Activated CD4-positive, CD25-positive, alpha-beta regulatory T cell treated with anti-CD3 and anti-CD28 coated beads, Interleukin-2, amount 50 U/mL, for 24 hours (primary cell): ENCODE data around the gene PHF1.

Source experiments
- ATAC-seq, 2 donors: fragments of 150-1000 bp; cut with Tn5 transposase; one replicate each; pipeline ENCODE4 v1.10.0; 2021; ENCODE audit warnings: mild to moderate bottlenecking in 1 of 2, moderate library complexity in 1 of 2

PHF1 gene

DNA sequence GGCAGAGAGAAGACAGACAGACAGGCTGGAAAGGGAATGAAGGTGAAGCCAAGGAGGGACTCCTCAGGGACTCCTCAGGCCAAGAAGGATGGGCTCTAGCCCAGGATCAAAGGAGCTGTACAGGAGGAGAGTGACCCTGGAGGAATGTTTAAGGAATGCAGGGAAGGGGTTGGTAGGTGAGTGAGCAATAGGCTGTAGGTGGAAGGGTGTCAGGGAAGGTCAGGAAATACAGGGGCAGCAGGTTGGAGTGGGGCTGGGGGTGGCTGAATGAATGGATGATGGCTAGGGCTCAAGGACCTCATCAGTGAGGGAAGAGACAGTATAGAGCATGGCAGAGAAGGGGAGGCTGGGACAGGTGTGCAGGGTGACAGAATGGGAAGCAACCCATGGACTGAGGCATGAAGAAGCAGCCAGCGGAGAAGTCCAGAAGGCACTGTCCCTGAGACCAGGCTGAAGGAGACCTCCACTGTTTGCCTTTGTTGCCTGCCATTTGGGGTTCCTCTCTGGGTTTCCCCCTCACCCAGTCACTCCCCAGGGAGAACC lies 22.3 kb downstream of the PHF1 start:
- no peak for ATAC-seq

DNA sequence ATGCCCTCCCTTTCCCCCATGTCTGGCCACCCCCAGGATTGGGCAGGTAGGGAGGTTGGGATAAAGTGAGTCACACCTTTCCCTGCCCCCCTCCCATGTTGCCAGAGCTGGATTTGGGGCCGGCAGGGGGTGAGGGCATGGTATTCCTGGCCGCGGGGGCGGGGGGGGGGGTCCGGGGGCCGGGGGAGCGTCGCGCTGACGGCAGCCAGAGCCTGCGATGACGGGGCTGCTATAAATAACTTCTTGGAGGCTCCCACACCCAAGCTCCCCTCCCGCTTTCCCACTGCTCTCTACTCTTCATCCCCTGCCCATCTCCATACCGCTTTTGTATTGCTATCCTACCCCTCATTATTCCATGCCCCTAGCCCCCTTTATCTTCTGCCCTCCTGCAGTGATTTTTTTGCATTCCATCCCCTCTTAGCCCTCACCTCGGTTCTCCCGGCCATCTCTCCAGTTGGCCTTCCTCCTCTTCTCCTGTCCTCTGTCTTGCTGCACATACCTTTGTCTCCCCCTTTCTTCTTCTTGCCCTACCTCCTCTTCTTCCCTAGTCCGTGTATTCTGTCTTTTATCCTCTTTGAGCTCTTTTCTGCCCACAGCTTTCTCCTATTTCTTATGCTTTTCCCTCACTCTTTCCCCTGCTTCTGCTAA lies 22.9 kb downstream of the PHF1 start:
- ATAC-seq = no peak

DNA sequence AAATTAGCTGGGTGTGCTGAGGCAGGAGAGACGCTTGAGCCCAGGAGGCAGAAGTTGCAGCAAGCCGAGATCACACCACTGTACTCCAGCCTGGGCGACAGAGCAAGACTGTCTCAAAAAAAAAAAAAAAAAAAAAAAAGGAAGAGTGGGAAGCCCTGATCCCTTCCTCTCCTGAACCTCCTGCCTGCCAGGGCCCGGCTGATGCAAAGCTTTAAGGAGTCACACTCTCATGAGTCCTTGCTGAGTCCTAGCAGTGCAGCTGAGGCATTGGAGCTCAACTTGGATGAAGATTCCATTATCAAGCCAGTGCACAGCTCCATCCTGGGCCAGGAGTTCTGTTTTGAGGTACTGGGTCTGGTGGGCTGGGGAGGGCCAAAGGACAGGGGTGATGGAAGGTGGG lies 24.1 kb downstream of the PHF1 start:
- ATAC-seq = no peak

DNA sequence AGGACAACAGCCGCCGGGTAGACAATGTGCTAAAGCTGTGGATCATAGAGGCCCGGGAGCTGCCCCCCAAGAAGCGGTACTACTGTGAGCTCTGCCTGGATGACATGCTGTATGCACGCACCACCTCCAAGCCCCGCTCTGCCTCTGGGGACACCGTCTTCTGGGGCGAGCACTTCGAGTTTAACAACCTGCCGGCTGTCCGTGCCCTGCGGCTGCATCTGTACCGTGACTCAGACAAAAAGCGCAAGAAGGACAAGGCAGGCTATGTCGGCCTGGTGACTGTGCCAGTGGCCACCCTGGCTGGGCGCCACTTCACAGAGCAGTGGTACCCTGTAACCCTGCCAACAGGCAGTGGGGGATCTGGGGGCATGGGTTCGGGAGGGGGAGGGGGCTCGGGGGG lies 26.9 kb downstream of the PHF1 start:
- ATAC-seq = no peak

DNA sequence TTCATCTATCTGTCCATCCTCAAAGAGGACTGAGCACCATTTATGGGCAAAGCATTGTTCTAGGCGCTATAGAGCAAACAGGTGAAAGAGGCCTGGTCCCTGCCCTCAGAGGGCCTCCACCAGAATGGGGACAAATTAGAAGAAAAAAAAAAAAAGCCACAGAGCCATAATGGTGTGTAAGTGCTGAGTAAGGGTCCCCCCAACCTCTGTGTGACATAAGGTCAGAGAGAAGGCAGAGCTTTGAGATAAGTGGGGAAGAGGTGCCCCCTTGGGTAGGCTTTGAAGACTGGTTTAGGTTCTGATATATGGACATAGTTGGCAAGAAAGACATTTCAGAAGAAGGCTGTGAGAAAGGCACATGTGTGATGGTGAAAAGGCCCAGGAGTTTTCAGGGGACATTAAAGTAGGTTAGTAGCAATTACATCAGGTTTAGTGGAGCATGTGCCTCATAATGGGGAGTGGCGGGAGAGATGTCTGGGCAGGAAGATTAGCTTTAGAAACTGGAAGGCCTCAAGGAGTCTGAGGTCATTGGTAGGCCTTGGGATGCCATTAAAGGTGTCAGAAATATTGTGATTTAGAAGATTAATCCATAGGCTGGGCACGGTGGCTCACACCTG lies 28.3 kb downstream of the PHF1 start:
- ATAC-seq = no peak

DNA sequence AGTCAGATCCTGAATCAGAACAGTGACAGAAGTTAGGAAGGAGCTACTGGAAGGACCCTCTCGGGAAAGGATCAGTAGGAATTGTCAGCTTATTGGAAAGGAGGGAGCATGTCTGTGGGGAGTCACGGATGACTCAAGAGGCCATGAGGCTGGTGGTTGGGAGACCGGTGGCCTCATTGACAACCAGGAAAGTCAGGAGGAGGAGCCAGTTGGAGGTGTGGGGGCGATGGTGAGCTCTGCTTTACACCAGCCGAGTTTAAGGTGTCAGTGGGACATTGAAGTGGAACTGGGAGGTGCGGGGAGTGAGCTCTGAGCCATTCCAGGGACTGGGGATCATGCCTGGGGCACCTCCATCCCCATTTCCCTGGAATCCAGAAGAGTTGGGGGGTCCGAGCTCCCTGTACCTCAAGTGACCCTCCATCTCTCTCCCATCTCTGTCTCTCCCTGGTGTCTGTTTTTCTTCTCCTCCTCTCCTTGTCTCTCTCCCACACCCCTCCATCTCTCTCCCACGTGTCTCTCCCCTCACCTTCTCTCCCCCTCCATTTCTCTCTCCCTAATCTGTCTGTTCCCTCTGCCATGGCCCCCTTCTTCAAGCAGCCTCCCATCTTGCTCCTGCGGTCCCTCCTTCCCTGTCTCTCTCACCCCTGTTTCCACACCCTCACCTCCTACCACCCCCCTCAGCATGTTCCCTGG lies 29.3 kb downstream of the PHF1 start:
- no peak for ATAC-seq

DNA sequence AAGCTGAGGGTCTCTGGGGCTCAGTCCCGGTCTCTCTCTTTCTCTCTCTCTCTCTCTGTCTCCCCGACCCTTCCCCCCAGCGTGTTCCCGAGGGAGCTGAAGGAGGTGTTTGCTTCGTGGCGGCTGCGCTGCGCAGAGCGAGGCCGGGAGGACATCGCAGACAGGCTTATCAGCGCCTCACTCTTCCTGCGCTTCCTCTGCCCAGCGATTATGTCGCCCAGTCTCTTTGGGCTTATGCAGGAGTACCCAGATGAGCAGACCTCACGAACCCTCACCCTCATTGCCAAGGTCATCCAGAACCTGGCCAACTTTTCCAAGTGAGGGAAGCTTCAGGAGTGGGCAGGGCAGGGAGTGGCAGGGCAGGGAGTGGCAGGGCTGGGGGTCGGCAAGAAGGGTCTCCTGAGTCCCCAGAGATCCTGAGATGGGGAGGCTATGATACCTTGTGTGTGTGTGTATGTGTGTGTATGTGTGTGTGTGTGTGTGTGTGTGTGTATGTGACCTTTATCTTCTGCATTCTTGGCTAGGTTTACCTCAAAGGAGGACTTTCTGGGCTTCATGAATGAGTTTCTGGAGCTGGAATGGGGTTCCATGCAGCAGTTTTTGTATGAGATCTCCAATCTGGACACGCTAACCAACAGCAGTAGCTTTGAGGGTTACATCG lies 30.0 kb downstream of the PHF1 start:
- ATAC-seq = no peak

DNA sequence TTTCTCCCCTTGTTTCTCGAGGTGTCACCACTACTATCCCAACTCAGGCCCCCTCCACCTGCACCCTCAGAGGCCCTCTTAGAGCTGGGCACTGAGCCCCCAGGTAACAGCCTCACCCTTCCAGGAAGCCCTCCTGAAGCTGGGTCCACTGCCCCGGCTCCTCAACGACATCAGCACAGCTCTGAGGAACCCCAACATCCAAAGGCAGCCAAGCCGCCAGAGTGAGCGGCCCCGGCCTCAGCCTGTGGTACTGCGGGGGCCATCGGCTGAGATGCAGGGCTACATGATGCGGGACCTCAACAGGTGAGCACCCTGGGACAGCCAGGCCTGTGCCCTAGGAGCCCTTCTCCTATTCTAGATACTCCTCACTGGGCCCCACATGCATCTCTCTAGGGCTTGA lies 30.6 kb downstream of the PHF1 start:
- no peak for ATAC-seq

DNA sequence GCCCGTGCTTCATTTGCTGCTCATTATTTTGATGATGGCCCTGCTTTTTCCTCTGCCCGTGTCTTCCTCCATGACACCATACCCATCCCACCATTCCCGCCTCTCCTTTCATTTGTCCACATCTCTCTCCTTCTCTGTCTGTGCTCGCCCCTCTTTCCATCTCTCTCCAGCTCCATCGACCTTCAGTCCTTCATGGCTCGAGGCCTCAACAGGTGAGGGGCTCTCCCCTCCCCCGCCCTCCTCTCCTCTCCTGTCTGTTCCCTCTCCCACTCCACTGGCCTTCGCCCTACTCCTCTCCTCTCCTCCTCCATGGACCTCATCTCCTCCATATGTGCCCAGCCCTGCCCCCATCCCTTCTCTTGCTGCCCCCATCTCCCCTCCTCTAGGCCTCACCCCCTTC lies 31.5 kb downstream of the PHF1 start:
- no peak for ATAC-seq

DNA sequence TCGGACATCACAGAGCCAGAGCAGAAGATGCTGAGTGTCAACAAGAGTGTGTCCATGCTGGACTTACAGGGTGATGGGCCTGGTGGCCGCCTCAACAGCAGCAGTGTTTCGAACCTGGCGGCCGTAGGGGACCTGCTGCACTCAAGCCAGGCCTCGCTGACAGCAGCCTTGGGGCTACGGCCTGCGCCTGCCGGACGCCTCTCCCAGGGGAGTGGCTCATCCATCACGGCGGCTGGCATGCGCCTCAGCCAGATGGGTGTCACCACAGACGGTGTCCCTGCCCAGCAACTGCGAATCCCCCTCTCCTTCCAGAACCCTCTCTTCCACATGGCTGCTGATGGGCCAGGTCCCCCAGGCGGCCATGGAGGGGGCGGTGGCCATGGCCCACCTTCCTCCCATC lies 32.2 kb downstream of the PHF1 start:
- ATAC-seq = no peak

DNA sequence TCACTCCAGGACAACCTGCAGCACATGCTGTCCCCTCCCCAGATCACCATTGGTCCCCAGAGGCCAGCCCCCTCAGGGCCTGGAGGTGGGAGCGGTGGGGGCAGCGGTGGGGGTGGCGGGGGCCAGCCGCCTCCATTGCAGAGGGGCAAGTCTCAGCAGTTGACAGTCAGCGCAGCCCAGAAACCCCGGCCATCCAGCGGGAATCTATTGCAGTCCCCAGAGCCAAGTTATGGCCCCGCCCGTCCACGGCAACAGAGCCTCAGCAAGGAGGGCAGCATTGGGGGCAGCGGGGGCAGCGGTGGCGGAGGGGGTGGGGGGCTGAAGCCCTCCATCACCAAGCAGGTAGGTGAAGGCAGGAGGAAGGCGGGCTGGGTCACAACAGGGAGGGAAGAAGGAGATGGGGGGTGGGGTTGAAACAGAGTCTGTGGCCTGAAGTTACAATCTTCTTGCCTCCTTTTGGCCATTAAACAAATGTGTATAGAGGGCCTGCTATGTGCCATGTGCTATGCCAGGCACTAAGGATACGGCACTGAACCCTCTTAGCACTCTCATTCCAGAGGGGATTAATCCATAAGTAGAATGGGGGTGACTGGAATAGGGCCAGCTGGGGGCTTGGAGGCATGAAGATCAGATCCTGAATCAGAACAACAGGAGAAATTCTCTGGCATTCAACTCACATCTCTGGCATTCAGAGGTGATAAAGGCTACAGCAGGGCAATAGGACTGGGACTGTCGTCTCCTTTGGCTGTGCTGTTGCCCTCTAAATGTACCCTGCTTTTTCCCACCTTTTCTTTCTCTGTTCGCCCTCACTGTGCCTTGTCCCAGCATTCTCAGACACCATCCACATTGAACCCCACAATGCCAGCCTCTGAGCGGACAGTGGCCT lies 33.0 kb downstream of the PHF1 start:
- no peak for ATAC-seq

DNA sequence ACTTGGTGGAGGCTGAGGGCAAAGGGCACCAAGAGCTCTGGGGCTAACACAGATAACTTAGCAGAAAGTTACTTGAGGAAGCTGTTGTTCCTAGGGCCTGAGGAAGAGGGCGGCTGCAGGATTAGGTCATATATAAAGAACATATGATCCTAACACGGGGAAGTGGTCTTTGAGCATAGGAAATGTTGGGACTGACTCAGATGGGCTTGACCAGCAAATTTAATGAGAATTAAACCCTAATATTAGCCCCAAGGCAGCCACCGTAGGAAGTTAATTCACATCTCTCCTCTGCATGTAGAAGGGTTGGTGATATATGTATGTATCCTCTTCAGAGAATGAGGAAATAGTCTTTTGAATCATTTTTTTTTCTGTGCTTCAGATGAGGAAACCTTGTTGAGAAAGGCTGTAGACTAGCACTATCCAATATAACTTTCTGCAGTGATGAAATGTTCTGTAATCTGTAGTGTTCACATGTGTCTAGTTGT lies 34.3 kb downstream of the PHF1 start:
- no peak for ATAC-seq

DNA sequence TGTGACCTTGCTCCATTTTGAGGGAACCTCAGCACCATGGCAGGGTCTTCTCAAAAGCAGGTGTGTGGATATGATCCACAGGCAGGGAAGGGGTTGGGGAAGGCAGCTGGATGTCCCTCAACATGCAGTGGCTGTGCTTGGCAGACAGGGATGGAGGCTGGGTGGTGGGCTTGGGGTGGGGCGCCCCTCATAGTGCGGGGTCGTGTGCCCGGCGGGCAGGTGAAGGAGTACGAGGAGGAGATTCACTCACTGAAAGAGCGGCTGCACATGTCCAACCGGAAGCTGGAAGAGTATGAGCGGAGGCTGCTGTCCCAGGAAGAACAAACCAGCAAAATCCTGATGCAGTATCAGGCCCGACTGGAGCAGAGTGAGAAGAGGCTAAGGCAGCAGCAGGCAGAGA lies 35.5 kb downstream of the PHF1 start:
- no peak for ATAC-seq

DNA sequence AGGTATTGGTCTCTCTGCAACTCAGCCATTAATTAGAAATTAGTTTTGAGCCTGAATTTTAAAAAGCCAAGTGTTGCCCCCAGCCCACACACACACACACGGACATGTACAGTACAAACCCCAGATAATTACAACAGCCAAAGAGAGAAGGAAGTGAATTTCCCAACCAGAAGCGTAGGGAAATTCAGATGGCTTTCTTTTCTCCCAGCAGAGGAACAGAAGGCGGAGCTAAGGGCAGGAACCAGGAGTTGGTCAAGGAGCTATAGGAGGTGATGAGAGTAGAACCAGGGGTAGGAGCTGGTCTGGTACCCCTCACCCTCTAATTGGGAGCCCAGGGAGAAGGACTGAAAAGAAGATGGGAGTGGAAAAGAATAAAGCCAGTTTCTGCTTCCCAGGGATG lies 39.6 kb downstream of the PHF1 start:
- ATAC-seq = no peak

DNA sequence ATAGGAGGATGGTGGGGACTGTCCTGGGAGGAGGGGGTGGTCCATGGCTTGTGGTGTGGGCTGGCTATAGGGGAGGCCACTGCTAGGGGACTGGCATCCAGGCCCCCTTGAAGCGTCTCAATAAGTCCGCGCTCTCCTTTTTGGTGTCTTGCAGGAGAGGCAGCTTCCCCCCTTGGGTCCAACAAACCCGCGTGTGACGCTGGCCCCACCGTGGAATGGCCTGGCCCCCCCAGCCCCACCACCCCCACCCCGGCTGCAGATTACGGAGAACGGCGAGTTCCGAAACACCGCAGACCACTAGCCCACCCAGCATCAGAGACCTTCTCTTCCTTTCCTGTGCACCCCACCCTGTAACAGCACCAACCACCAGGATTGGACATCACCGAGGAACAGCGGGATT lies 40.8 kb downstream of the PHF1 start:
- ATAC-seq = no peak

DNA sequence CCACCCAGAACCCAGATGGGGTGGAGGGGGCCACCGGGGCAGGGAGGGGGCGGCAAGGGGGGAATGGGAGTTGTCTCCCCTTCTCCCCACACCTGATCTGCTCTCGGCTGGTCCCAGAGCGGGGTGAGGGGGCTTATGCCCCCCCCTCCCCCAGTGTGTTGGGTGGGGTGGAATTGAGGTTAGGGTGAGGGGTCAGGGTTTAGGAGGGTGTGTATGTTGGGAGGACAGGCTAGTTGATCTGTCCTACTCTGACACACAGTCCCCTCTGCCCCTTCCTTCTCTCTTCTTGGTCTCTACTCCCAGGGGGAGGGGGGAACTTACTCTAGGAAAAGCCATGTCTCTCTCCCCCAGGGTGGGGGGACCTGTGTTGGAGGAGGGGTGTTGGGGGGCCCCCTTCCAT lies 41.7 kb downstream of the PHF1 start:
- no peak for ATAC-seq

DNA sequence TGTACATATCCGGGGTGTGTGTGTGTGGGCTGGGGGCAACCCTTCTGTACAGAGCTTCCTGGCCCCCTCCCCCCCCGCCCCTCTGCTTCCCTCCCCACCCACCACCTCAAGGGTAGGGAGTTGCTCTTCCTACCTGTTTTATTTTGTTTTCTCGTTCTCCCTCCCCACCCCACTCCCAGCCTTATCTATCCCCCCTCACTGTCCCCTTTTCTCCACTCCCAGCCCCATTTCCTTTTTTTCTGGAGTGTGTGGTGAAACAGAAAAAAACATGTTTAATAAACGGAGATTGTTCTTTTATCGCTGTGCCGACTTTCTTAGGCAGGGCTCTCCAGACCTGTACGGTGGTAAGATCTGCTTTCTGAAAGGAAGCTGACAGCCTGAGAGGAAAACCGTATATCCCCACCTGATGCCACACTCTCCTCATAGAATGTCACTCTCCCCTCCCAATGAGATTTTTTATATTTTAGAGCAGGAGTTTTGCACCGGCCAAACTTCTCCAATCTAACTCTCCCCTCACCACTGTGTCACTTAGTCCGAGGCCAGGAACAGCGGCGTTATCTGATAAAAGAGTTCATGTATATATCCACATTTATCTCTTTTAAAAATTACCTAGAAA lies 42.7 kb downstream of the PHF1 start:
- ATAC-seq = no peak

DNA sequence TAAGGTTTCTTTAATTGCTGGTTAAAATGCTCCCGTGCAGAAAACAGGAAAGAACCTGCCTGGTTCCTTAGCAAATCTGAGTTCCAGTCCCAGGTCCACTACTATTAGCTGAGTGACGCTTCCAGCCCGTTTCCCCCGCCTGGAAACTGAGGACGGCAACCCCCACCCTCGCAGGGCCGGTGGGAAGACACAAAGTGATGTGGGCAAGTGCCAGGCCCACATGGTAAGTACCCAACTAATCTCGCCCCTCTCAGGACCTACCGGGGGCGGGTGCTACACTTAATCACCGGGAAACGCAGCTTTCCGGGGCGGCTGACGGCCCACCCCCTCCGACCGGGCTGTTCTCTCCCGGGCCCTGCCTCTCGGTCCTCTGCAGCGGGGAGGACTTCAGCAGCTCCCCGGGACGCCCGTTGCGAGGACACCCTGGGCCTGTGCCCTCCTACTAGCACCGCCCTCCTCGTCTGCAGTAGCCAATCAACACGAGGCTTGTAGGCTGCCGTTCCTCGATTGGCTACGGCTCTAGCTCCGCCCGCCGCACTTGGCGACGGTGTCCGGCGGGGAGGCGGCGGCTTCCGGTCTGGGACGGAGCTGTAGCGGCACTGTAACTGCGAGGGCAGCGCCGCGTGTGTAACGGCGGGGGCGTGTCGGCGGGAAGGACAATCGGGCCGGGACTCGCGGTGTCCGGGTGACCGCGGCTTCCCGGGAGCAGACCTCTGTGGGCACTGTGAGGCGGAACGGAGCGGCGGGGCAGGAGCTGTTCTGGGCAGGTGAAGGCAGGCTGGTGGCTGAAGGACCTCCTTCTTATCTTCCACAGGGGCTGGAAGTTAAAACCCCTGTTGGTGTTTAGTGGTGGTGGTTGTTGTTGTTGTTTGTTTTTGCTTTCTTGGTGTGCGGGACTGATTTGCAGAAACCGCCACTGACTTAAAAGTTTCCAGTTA lies 43.5 kb downstream of the PHF1 start, which contains the start of gene ZBTB9:
Gene ZBTB9 (plus strand): TSS at position 568 of the 938 bp plus-strand sequence. CDS start 525 bp downstream, outside the sequence.
- peak; percentile 99 to 100 for ATAC-seq

DNA sequence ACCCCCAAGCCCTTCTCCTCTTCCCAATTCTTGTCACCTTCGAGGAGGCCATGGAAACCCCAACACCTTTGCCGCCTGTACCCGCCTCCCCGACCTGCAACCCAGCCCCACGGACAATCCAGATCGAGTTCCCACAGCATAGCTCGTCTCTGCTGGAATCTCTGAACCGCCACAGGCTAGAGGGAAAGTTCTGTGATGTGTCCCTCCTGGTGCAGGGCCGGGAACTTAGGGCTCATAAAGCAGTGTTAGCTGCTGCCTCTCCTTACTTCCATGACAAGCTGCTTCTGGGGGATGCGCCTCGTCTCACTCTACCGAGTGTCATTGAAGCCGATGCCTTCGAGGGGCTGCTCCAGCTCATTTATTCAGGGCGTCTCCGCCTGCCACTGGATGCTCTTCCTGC lies 44.2 kb downstream of the PHF1 start:
- no peak for ATAC-seq

DNA sequence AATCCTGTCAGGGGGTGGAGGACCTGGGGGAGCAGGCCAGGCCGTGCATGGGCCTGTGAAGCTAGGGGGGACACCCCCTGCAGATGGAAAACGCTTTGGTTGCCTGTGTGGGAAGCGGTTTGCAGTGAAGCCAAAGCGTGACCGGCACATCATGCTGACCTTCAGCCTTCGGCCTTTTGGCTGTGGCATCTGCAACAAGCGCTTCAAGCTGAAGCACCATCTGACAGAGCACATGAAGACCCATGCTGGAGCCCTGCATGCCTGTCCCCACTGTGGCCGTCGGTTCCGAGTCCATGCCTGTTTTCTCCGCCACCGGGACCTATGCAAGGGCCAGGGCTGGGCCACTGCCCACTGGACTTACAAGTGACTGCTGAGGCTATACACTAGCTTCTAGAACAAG lies 45.3 kb downstream of the PHF1 start:
- ATAC-seq = no peak

DNA sequence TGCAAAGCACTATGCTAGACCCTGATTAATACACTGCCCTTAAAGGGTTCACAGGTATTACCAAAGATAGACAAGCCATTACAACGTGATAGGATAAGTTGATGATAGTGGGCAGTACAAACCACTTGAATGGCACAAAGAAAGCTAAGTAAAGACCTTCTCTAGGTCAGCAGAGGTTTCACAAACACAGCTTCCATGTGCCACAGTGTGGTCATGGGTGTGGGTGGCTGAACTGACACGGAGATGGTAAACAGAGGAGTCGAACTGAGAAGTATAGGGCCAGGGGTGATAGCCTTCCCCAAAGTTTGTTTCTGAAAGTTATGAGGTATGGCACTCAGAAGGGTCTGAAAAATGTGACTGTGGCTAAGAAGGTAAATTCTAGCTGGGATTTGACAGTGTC lies 47.9 kb downstream of the PHF1 start:
- no peak for ATAC-seq
